ENCODE measurements around the gene KLF4.

DNA sequence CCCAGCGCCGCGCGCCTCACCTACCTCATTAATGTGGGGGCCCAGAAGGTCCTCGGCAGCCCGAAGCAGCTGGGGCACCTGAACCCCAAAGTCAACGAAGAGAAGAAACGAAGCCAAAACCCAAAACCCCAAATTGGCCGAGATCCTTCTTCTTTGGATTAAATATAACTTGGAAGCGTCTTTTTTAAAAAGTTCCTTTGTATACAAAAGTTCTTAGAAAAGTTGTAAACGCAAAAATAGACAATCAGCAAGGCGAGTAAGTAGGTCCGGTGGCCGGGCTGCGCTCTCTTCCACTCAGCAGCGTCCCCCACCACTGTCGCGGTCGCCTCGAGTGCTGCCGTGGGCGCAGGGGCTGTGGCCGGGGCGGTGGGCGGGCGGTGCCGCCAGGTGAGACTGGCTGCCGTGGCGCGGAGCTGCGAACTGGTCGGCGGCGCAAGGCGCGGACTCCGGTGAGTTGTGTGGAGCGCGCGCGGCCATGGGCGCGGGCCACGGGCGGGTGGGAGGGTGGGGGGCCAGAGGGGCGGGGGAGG, 360 bp downstream of the KLF4 start:
- TF ChIP-seq, protein P1, sequence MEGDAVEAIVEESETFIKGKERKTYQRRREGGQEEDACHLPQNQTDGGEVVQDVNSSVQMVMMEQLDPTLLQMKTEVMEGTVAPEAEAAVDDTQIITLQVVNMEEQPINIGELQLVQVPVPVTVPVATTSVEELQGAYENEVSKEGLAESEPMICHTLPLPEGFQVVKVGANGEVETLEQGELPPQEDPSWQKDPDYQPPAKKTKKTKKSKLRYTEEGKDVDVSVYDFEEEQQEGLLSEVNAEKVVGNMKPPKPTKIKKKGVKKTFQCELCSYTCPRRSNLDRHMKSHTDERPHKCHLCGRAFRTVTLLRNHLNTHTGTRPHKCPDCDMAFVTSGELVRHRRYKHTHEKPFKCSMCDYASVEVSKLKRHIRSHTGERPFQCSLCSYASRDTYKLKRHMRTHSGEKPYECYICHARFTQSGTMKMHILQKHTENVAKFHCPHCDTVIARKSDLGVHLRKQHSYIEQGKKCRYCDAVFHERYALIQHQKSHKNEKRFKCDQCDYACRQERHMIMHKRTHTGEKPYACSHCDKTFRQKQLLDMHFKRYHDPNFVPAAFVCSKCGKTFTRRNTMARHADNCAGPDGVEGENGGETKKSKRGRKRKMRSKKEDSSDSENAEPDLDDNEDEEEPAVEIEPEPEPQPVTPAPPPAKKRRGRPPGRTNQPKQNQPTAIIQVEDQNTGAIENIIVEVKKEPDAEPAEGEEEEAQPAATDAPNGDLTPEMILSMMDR (IDR thresholded peaks at IDR 0.05), result no peak
- TF ChIP-seq POLR2A (IDR thresholded peaks at IDR 0.05) (no peak), EP300 (IDR thresholded peaks at IDR 0.05) (no peak)

All from upper lobe of left lung (tissue), 4 donors.